HG02678 (cell line): ENCODE measurements around the gene FREM2.
A peak's percentile ranks its signal among the peaks of the same experiment; 100 is the strongest.

ENCODE experiments used
- ATAC-seq: cut with Tn5 transposase; IDR thresholded peaks from one replicate; pipeline ENCODE4 v1.9.1; 2021; ENCODE audit warnings: mild to moderate bottlenecking, moderate library complexity; ENCODE audit not compliant: unreplicated experiment

The FREM2 gene

GRCh38 chr13:38821770-38822551, 135.1 kb downstream of the FREM2 start:
- no peak for ATAC-seq

GRCh38 chr13:38824342-38824741, 137.5 kb downstream of the FREM2 start:
- peak; percentile 62 for ATAC-seq

DNA sequence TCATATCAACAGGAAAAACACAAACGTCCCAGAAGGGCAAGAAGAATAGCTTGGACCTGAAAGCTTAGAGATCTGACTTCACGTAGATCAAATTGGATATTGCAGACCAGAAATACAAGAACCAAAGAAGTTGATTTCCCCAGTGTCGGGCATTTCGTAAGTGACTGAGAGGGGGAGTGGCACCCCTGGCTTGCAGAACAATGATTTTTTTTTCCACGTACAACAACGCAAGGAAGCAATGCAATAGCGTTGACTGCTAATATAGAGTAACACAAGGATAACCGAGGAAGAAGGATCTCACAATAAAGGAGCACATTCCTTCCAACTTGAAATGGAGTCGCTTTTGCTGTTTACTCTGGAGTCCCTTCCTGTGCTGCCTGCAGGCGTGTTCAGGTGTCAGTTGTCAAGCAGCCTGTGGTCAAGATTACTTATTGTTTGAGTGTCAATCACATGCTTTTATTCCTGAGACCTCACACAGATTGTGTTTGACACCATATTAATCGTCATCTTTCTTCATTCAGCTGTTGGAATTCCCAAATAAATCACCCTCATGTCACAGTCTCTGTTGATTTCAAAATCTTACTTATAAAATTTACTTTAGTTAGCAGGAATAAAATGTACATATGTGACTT, 139.4 kb downstream of the FREM2 start:
- no peak for ATAC-seq

GRCh38 chr13:38830442-38831045, 143.7 kb downstream of the FREM2 start:
- no peak for ATAC-seq

GRCh38 chr13:38844581-38844980, 157.7 kb downstream of the FREM2 start:
- ATAC-seq: no peak

DNA sequence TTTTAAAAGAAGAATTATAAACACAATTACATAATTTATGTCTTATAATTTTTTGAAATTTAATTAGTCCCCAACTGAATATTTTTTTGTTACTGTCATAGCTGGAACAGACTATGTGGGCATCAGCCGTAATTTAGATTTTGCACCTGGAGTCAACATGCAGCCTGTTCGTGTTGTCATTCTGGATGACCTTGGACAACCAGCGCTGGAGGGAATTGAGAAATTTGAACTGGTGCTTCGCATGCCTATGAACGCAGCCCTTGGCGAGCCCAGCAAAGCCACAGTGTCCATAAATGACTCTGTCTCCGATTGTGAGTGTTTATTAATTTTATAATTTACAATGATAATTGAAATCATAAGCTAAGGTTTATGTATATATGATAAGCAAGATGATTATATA, 161.5 kb downstream of the FREM2 start:
- ATAC-seq: no peak

- no peak for ATAC-seq
Observed at GRCh38 chr13:38849315-38849714, 162.4 kb downstream of the FREM2 start.

- ATAC-seq: no peak
Observed at GRCh38 chr13:38850868-38851626, 164.2 kb downstream of the FREM2 start.

- ATAC-seq: no peak
Observed at GRCh38 chr13:38854226-38854625, 167.3 kb downstream of the FREM2 start.

DNA sequence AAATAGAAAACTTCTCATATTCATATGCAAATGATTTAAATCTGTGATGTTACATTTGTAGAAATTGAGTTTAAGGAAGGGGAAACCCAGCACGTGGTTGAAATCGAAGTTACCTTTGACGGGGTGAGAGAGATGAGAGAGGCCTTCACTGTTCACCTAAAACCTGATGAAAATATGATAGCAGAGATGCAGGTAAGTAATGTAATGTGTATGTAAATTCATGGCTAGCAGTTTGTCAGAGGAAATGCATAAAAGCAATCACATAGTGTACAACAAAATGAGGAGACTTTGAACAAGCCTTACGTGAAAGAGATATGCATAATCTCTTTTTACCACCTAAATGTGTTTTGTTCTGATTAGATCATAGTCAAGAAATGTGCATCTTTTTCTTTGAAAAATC, 169.2 kb downstream of the FREM2 start:
- ATAC-seq: no peak

- no peak for ATAC-seq
Observed at GRCh38 chr13:38862443-38862842, 175.6 kb downstream of the FREM2 start.

DNA sequence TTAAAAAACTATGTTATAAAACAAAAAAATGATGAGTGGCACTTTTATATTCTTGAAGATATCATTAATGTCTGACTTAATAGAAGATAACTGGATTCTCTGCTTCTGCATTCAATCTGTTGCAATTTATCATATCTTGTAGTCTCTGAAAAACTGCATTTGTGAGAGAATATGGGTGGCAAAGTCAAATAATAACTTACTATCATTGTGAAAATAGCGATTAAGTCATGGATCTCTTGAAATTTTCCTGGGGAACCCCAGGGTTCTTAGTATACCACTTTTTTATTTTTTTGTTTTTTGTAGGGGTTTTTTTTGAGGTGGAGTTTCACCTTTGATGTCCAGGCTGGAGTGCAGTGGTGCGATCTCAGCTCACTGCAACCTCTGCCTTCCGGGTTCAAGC, 176.7 kb downstream of the FREM2 start:
- no peak for ATAC-seq

GRCh38 chr13:38866649-38867048, 179.8 kb downstream of the FREM2 start:
- ATAC-seq: no peak

- ATAC-seq: no peak
Observed at GRCh38 chr13:38868399-38868798, 181.5 kb downstream of the FREM2 start.

GRCh38 chr13:38868870-38869269, 182.0 kb downstream of the FREM2 start:
- no peak for ATAC-seq

- ATAC-seq: no peak
Observed at GRCh38 chr13:38871275-38871674, 184.4 kb downstream of the FREM2 start.

- peak; percentile 62 for ATAC-seq
Observed at GRCh38 chr13:38872693-38873092, 185.8 kb downstream of the FREM2 start.

- no peak for ATAC-seq
Observed at GRCh38 chr13:38875186-38875875, 188.5 kb downstream of the FREM2 start.

DNA sequence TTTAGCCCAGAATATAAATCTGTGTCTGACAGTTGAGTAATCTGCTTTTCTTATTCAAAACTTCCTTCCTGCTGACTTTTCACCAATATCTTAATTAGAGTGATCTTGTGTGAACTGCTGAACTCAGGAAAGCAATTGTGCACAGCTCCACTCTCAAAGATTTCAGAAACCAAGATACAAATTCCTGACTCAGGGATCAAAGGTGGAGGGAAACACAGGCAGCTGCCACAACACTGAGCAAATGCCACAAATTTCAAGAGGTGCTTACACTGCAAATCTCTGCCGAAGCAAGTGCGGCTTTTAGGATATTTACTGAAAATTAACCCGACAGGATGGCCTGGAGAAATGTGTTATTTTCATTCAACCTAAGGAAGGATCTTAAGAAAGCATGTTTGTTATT, 192.4 kb downstream of the FREM2 start:
- ATAC-seq: no peak

DNA sequence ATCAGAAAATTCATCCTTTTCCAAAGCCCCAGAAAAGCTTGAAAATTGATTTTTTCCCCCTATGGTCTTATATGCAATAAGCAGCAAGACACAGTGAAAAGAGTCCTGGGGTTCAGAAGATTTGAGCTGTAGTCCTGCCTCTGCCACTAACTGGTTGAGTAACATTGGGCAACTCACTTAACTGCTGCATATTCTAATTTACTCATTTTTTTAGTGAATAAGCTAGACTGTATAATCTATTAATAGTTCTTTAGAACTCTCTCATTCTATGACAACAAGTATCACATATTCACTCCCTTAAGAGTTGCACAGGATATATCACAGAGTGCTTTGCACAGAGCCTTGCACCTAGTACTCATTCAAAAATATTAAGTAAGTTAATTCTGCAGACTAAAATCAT, 192.9 kb downstream of the FREM2 start:
- ATAC-seq: no peak

- no peak for ATAC-seq
Observed at GRCh38 chr13:38880397-38880796, 193.5 kb downstream of the FREM2 start.
